Activated CD4-positive, alpha-beta T cell treated with anti-CD3 and anti-CD28 coated beads, Interleukin-2, amount 50 U/mL, for 24 hours (primary cell): ENCODE data around the gene CD276.
"Not testable (repeated sequence)": the region's sequence is repeated elsewhere in the genome, so short reads cannot be mapped to it uniquely, and the experiment has no call there.

Source experiments
- DNase-seq, 2 donors: peaks; one replicate each; pipeline ENCODE4 v3.0.0-alpha.2; 2020; ENCODE audit warnings: low read depth in 1 of 2, low spot score in 1 of 2

CD276 gene

DNA sequence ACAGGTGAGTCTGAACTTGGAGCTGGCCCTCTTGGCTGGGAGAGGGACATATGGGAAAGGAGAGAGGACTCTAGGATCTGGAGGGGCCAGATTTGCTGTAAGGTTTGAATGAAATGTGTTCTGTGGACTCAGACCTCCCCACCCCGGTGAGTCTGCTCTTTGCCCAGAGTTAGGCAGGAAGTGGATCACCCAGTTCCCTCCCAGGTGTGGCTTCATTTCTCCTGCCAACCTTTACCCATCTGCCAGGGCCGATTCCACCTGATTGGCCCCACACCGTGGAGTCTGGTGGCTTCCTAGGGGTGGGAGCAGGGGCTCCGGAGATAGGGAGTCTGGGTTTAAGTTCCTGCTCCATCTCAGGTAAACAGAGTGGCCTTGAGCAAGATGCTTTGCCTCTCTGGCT, 25.5 kb downstream of the CD276 start:
- no peak for DNase-seq

DNA sequence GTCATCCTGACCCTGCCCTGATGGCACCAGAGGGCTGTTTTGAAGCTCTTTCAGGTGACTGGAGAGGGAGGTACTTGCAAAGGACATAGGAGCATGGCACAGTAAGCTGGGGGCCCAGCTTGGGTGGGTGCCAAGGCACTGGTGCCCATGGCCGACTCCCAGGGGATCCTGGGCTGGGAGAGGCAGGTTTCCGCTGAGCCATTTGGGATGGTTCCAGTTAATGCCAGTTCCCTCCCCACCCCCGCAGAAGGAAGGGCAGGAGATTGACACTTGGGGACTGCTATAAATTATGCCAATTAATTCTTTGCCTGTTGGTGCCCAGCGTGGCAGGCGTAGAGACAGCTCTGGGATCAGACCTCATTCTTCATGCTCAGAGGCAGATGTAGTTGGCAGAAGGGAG, 26.1 kb downstream of the CD276 start:
- no peak for DNase-seq

DNA sequence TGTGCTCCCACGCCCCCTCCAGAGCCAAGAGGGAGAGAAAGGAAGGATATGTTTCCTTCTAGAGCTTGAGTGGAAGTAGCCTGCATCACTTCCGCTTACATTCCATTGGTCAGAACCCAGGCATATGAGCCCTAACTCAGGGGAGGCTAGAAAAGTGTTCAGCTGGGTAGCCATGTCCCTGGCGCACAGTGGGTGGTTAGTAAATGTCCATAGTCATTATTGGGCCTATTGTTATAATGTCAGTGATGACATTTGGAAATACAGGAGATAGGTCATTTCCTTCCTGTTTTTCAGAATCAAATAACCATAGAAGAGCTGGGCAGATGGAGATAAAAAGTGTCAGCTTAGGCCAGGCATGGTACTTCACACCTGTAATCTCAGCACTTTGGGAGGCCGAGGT, 27.3 kb downstream of the CD276 start:
- DNase-seq, result no peak

DNA sequence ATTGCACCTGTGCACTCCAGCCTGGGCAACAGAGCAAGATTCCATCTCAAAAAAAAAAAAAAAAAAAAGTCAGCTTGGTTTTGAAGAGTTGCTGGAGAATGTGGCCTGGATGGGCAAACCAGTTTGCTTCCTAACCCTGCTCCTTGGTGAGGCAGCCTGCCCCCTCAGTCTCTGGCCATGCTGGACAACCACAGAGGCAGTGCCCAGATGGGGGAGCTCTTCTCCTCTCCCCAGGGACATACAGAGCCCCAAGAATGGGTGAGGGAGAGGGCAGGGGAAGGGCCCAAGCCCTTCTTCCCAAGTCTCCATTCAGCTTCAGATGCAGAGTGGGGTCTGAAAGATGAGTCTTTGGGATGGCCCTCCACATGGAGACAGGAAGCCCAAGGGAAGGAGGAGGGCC, 27.9 kb downstream of the CD276 start:
- DNase-seq, result no peak

DNA sequence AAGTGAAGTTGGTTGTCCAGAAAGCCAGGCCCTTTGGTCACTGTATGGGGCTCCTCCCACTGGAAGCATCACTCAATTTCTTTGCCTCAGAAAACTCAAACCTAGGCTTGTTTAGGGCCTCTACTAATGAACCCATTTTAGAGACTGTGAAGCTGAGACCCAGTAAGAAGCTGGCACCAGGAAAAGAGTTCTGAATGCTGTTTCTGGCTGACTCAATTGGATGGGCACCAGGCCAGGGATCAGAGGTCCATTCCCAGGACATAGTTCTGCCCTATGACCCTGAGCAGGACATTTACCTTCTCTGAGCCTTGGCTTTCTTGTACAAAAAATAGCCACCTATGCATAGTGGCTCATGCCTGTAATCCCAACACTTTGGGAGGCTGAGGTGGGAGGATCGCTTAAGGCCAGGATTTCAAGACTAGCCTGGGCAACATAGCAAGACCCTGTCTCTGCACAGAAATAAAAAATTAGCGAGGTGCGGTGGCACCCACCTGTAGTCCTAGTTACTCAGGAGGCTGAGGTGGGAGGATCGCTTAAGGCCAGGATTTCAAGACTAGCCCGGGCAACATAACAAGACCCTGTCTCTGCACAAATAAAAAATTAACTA, 30.6 kb downstream of the CD276 start:
- no peak for DNase-seq

DNA sequence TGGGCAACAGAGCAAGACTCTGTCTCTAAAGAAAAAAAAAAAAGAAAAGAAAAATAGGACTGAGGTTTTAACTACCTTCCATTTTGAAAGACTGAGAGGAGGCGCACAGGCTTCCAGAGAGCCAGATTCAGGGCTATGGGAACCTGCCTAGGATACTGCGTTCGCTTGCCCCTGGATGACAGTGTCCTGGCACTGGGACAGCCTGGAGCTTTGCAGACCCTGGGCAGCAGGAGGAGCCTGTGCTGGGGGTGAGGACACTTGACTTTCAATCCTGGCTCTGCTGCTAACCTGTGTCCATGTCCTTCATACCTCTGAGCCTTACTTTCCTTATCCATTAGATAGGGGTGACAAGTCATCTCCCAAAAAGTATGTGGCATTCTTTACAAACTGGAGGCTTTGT, 31.2 kb downstream of the CD276 start:
- no peak for DNase-seq

DNA sequence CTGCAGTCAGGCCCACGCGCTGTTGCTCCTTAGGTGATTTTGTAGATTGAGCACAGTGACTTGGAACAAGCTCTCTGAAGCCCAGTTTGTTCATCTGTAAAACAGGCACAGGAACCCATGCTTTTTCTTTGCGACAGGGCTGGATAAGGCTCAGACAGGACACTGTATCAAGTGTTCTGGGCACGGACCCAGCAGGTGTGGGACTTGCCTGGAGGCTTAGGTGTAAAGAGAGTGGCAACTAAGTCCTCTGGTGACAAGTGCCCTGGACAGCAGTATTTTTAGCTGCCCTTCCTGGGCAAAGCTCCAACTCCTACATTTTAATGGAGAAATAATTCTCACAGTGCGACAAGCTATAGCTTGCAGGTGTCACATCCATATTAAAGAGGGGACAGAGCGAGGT, 32.2 kb downstream of the CD276 start:
- DNase-seq, result no peak

DNA sequence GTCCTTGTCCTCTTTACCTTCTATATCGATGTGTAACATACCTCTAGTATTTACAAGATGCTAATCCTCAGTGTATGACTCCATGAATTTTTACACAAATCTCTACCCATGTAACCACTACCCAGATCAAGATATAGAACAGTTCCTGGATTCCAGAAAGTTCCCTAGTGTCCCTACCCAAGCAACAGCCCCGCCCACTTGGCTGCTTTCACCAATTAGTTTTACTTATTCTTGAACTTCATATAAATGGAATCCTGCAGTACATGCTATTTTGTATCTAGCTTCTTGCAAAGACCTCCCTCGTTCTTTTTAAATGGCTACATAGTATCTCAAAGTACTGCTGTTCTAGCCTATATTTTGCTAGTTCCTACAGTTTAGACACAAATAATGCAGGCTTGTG, 33.0 kb downstream of the CD276 start:
- DNase-seq, result no peak

DNA sequence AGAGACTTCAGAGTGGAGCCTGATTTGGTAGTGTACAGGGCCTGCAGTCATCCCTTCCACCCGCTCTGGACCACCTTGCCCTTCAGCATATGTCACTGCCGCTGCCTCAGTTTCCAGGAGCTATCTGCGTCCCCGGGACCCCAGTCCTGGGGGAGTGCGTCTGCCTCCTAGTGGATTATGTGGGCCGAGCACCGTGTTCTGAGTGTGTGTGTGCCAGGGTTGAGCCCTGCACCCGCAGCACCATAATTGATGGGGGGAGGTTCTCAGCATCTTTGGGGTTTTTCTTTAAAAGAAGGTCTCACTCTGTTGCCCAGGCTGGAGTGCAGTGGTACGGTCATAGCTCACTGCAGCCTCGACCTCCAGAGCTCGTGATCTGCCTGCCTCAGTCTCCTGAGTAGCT, 33.6 kb downstream of the CD276 start:
- no peak for DNase-seq

DNA sequence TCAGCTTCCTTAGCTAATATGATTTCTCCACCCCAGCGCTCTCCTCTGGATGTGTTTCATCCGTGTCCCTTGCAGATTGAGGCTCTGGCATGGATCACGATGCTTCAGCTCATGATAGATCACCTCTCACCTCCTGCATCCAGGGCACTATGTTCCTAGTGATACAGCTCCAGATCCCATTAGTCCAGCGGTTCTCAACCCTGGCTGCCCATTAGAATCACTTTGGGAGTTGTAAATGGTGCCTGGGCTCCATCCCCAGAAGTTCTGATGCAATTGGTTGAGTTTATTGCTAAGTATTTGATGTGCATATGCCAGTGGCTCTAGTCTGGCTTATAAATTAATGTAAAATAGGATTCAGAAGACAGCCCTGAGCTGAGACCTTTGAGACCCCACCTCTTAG, 34.5 kb downstream of the CD276 start:
- no peak for DNase-seq

DNA sequence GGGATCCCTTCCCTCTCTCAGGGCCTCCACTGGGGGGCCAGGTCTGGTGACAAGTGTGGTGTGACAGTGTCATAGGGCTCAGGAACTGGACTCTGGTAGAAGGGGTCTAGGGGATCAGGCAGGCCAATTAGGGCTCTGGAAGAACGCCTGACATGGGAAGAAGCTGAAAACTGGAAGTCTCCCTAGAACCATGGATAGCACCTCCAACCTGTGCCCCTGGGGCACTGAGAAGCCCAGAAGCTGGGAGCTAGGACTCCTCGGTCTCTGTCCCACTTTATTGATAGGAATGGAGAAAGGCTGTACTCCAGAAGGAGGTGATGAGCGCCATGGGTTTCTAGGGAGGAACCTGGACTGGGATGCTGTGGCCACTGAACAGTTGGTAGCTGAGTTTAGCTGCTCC, 38.2 kb downstream of the CD276 start:
- DNase-seq, result no peak

DNA sequence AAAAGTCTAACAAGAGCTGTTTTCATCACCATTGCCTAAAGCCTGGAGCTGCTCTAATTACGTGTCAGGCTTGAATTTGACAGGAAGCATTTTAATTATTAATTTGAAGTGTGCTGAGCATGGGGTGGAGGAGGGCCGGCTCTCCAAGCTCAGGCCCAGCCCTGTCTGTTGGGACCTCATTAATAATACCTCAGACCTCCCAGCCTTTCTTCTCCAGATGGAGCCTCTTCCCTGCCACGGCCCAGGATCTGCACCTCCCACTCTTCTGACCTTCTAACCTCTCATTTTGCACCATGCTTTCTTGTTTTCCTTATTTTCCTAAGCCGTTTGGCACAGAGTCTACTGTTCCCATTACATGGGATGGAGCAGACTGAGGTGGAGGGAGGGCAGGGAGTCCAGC, 39.0 kb downstream of the CD276 start:
- no peak for DNase-seq

DNA sequence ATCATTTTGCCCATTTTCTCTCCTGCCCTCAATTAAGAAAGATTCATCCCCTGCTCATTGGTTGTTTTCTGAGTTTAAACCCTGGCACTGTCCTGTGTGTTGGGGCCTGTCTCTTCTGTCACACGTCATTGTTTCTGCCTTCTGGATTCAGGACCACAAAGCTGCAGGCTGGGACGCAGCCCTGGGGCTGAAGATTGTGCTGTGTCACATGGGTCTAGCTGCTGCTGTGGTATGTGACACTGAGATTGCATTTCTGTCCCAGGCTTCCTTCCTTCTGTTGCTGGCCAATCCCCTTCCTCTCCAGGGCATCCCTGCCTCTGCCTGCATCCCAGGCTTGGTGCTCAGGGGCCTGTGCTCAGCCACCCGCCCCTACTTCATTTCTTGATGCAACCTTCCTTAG, 40.0 kb downstream of the CD276 start:
- DNase-seq, result no peak

DNA sequence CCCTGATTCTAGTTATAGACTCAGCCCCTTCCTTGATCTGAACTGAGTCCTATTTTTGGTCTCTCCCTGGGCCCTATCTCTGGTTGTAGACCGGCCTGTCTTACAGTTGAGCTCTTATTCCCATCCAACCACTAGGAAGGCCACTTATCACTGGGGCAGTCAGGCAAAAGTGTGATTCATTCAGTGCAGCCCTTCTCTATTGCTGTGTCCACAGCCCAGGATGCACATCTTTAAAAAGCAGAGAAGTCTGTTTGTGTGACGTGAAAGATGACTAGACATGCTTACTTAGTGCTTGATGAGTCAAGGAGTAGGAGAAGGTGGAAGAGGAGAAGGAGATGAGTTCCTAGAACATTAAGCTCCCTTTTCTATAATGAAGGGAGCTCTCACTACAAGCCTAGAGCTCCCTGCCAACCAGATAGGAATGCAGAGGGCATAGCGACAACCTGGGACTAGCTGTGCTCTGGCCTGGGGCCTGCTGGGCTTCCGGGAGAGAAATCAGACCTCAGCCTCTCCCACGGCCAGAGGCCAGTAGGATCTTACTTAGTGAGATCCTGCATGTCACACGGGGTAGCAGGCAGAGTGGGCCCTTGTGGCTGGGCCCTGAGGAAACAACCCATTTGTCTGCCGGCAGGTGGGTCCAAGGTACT, 43.3 kb downstream of the CD276 start:
- DNase-seq, result no peak

DNA sequence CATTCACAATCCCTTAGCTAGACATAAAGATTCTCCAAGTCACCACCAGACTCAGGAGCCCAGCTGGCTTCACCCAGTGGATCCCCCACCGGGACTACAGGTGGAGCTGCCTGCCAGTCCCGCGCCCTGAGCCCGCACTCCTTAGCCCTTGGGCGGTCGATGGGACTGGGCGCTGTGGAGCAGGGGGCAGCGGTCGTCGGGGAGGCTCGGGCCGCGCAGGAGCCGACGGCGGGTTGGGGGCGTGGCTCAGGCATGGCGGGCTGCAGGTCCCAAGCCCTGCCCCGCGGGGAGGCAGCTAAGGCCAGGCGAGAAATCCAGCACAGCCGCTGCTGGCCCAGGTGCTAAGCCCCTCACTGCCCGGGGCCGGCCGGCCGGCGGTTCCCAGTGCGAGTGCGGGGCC, 47.9 kb downstream of the CD276 start:
- not testable (repeated sequence) for DNase-seq

DNA sequence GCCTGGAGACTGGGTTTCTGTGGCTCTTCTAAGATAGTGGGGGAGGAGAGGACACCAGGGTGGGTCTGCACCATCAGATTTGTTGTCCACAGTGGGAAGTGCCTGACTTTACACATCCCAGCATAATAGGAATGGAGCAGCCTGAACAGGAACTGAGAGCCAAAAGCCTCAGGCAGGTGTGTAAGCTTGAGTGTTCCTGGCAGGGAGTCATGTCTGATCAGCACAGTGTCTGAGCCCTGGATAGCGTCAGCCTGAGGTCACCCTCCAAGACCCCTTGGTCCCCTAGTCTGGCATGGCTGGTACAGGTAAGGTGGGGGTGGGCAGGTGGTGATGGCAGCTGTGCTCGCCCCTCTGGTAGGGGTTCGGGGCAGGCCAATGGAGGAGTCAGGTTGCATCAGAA, 48.7 kb downstream of the CD276 start:
- DNase-seq, result no peak

DNA sequence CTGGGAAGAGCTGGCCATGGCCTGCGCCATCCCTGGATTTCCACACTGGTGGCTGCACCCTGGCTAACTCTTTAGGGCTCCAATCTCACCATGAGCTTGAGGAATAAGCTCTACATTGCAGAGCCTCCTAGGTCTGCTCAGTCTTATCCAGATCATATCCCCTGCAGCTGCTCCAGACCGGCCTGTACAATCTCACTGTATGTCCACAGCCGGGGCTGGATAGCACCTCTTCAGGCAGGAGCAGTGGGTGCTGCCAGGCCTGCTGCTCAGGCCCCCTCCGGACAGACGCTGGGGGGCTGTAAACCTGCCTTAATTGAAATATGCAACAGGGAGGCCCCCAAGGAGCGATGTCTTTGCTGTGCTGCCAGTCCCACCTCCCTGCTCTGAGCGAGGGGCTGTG, 53.4 kb downstream of the CD276 start:
- no peak for DNase-seq

DNA sequence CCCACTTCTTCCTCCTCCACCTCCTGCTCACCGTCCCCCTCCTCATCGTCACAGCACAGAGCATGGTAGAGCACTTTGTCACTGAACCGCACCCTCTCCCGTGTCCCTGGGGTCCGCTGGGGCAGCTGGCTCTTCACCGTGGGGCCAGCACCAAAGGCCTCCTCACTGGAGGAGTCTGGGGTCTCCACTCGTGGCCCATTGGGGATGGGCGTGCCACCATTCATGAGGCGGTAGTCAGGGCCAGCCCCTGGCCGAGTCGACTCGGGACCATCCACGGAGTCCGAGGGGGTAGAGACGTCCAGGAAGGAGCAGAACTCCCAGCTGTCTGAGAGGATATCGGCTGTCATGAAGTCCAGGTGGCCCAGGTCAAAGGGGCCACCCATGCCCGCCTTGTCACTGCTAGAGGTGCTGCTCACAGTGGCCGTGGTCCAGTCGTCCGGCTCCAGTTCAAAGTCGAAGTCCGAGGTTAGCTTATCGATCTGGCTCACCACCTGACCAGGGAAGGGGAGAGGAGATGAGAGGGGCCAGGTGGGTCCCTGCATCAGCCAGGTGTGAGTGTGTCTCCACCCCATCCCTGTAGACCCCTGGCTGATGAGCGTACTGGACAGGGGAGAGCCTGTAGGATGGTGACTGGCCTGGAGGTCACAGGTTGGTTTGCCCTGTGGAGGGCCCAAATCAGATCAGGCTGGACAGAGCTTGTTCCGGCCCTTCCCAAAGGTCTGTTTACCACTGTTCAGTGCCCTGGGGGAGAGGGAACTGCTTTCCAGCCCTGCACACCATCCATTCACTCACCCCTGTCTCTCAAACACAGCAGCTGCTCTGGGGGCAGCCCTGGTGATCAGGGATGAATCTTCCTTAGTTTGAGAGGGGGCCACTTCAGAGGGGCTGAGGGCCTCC, 56.2 kb downstream of the CD276 start:
- DNase-seq, result no peak

DNA sequence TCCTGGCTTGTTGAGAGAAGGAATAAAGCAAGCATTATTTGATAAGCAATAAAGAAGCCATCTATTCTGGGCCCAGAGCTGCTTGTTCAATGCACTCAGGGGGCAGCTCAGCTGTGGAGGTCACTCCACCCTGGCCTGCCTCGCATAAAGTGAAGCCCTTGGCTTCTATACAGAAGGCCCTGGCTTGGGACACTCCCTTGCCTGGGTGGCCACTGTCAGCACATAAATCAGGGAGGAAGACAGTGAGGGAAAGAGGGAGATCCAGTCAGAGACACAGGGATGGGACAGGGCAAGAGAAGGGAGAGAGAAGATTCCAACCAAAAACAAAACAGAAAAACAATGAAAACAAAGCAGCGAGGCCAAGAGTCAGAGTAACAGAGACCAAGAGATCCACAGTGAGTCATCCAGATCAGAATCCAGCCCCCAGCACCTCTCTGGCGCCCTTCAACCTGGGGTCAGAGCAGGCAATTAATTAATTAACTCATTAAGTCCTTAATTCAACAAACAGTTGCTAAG, 57.2 kb downstream of the CD276 start:
- no peak for DNase-seq

DNA sequence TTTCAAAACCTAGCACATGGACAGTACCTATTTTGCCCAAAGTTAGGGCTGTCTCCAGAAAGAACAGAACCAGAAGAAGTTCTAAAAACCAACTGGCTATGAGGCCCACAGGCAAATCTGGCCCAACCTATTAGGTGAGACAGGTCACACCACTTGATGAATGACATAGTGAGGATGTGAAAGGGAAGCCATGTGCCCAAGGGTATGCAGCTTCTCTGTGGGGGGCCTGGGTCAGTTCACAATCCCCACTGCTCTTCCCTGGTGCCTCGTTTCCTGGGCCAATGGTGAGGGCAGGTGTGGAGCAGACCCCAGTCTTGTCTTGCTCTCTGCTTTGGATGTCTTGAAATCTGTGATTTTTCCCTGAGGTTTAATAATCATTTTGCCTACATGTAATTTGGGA, 60.1 kb downstream of the CD276 start:
- DNase-seq, result no peak

DNA sequence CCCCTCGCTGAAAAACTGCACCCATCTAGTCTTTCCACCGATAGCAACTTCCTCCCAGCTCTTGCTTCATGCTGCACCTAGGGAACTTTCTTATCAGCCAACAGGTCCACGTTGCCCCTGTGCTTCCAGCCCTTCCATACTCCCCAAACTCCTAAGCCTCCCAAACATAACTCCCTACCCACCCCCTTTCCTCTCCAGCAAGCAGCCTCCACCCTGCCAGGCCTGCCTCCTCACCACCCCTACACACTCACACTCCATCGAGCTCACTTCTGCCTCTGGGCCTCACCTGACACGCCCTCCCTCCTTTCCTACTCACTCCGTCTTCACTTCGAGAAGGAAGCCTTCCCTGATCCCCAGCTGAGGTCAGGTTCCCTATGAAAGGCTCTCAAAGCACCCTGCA, 60.9 kb downstream of the CD276 start:
- no peak for DNase-seq

DNA sequence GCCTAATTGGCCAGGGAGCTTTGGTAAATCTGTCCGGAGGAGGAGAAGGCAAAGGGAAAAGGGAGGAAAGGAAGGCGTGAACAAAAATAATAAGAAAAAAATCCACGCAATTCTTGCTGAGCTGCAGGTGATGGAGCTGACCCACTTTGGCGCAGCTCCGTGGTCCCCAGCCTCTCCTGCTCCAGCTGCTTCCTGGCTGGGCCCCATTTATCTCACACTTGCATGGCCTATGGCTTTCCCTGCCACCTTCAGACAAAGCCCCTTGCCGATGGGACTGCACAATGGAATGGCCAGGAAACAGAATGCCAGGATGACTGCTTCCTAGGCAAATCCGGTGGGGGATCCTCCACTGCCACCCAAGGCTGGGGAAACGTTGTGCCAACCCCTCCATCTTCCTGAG, 62.1 kb downstream of the CD276 start:
- DNase-seq, result no peak
